ENCODE results near the gene CPA5. TPM values are rescaled to one million over a fixed set of nuclear protein-coding genes. Genes with fewer than 3 reads are reported as not detected.

The CPA5 gene
- total and polyA plus RNA-seq, 2 of the 8 experiments (the other 6 are each of a cell fraction or from before 2014, with no cell fraction given) = 0.12 TPM; not detected in 1

GRCh38 chr7:130379921-130380860 lies 35.6 kb downstream of the CPA5 start, which contains the start of gene CPA1 (continued):
- TF ChIP-seq ZNF274 (IDR thresholded peaks at IDR 0.05; ENCODE audit: borderline replicate concordance, extremely low read depth, low read length) (no peak), EGR1 (IDR thresholded peaks at IDR 0.05; ENCODE audit: borderline replicate concordance, low read depth, low read length) (no peak), SP1 (IDR thresholded peaks at IDR 0.05; ENCODE audit: low read depth, low read length) (no peak), MAX (IDR thresholded peaks at IDR 0.05) (no peak), TCF12 (IDR thresholded peaks at IDR 0.05; ENCODE audit: low read depth, low read length) (no peak), CTBP2 (IDR thresholded peaks at IDR 0.05; ENCODE audit: borderline replicate concordance, insufficient read depth, insufficient read length, low read length) (no peak), RNF2 (IDR thresholded peaks at IDR 0.05; ENCODE audit: borderline replicate concordance, low read depth, low read length, missing control alignments, poor library complexity, severe bottlenecking) (no peak), SIRT6 (IDR thresholded peaks at IDR 0.05; ENCODE audit: low read length) (no peak), SUZ12 (IDR thresholded peaks at IDR 0.05; ENCODE audit: low read length) (no peak), MAFK (IDR thresholded peaks at IDR 0.05; ENCODE audit: low read depth, low read length) (no peak), BRCA1 (IDR thresholded peaks at IDR 0.05; ENCODE audit: low read depth, low read length) (no peak)

All from H1 (cell line).